Measurements from ENCODE around the gene SEC16A. TPM values are rescaled to one million over a fixed set of nuclear protein-coding genes. Genes with fewer than 3 reads are reported as not detected.

Gene SEC16A
- total and polyA plus RNA-seq, 2 donors (not counting 3 experiments of a cell fraction or from before 2014, with no cell fraction given), result 34.5 to 80.6 TPM

DNA sequence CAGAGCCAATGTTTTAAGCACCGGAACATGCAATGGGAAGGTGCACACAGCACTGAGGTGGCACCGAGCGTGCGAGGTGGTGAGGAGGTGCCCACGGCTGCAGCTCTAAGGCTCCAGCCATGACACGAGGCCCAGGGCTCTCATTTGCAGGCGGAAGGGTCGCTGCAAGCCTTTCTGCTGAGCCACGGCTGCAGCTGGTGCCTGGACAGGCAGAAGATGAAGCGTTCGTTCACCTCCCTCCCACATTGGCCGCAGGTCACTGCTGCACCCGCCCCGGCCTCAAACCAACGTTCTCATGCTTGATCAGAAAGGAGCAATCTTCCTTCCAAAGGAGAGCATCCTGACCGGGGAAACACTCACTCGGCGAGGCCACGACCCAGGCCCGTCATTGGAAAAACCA lies 38.7 kb downstream of the SEC16A start:
- Histone ChIP-seq H3K27ac (ENCODE audit: insufficient read depth, low read depth, low read length) (no peak overlapping the region), H3K79me2 (ENCODE audit: control insufficient read depth, insufficient read depth, low read length) (peaks cover 4% of the 10 kb centered on the region), H3K4me3 (replicated peaks in 1 of 3; ENCODE audit: insufficient read depth in 1 of 3, low read depth in 1 of 3, low read length in 3 of 3) (no peak overlapping the region), H3K4me2 (ENCODE audit: insufficient read depth, low read length) (no peak overlapping the region), H4K20me1 (replicated peaks; ENCODE audit: control insufficient read depth, extremely low read depth, insufficient read depth, low read length) (no peaks in the 10 kb centered on the region), H3K4me1 (ENCODE audit: control insufficient read depth, extremely low read depth, insufficient read depth, low read length) (no peaks in the 10 kb centered on the region), H3K36me3 (ENCODE audit: control insufficient read depth in 2 of 2, extremely low read depth in 1 of 2, insufficient read depth in 2 of 2, low read length in 2 of 2) (peaks cover 15 to 59% of the 10 kb centered on the region in 2 experiments), H3K9me1 (replicated peaks; ENCODE audit: control insufficient read depth, extremely low read depth, insufficient read depth, low read length) (no peaks in the 10 kb centered on the region), H3K9me3 (replicated peaks; ENCODE audit: control insufficient read depth, insufficient read depth, low read length) (no peaks in the 10 kb centered on the region), H3K9ac (replicated peaks; ENCODE audit: extremely low read depth, insufficient read depth, low read length) (no peak overlapping the region), H2AFZ (ENCODE audit: low read depth, low read length) (no peak overlapping the region), H3K27me3 (ENCODE audit: control insufficient read depth in 2 of 2, insufficient read depth in 2 of 2, low read length in 2 of 2) (no peaks in the 10 kb centered on the region)
- DNase-seq (ENCODE audit: low read depth, low spot score) (no peak), FAIRE-seq (no peak)
- TF ChIP-seq, protein P1, sequence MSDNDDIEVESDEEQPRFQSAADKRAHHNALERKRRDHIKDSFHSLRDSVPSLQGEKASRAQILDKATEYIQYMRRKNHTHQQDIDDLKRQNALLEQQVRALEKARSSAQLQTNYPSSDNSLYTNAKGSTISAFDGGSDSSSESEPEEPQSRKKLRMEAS (IDR thresholded peaks at IDR 0.05; ENCODE audit: insufficient read depth, insufficient read length), result no peak
- CTCF ChIA-PET, result no interaction called here
- BruUV-seq (replicated peaks), result no TSS peak
- intact Hi-C loops (cut with micrococcal nuclease) (no loop called here), dilution Hi-C loops (cut with MboI; ENCODE audit: extremely low pct_ligation_motif_present, low sequenced_read_pairs) (no loop called here)
- POLR2A ChIA-PET, result no interaction called here

DNA sequence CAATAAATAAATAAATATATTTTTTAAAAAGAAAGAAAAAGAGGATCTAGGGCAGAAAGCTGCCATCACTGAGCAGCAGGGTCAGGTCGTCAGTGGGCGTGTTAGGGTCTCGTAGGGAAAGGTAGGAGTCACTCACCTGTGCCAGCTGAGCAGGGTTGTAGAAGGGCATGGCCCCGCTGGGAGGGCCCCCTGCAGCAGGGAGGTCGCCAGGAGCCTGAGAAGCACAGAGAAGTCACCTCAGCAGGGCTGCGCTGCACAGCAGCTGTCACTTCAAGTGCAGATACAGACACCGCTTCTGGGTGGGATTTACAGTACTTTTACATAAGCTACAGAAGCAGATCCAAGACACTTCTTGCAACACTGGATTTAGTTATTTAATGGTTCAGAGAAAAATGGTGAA lies 39.2 kb downstream of the SEC16A start:
- no peak overlapping the region for H3K27ac ChIP-seq (ENCODE audit: insufficient read depth, low read depth, low read length)
- no peaks in the 10 kb centered on the region for H3K9me3 ChIP-seq (replicated peaks; ENCODE audit: control insufficient read depth, insufficient read depth, low read length)
- FAIRE-seq, result no peak
- dilution Hi-C loops (cut with MboI; ENCODE audit: extremely low pct_ligation_motif_present, low sequenced_read_pairs), result no loop called here
- POLR2A ChIA-PET, result no interaction called here
- peaks cover 8% of the 10 kb centered on the region for H3K79me2 ChIP-seq (ENCODE audit: control insufficient read depth, insufficient read depth, low read length)
- no peaks in the 10 kb centered on the region for H3K9me1 ChIP-seq (replicated peaks; ENCODE audit: control insufficient read depth, extremely low read depth, insufficient read depth, low read length)
- CTCF ChIA-PET, result no interaction called here
- H3K36me3 ChIP-seq (ENCODE audit: control insufficient read depth in 2 of 2, extremely low read depth in 1 of 2, insufficient read depth in 2 of 2, low read length in 2 of 2), result peaks cover 15 to 56% of the 10 kb centered on the region in 2 experiments
- BruUV-seq (replicated peaks), result no TSS peak
- no peak overlapping the region for H2AFZ ChIP-seq (ENCODE audit: low read depth, low read length)
- no peak for TF ChIP-seq GATA2 (IDR thresholded peaks at IDR 0.05; ENCODE audit: insufficient read depth, insufficient read length, low read depth, low read length)
- TF ChIP-seq, protein P1 (IDR thresholded peaks at IDR 0.05; ENCODE audit: insufficient read depth, insufficient read length), result no peak
- no peak overlapping the region for H3K4me3 ChIP-seq (replicated peaks in 1 of 3; ENCODE audit: insufficient read depth in 1 of 3, low read depth in 1 of 3, low read length in 3 of 3)
- DNase-seq (ENCODE audit: low read depth, low spot score), result no peak
- no peaks in the 10 kb centered on the region for H3K27me3 ChIP-seq (ENCODE audit: control insufficient read depth in 2 of 2, insufficient read depth in 2 of 2, low read length in 2 of 2)
- no peaks in the 10 kb centered on the region for H3K4me1 ChIP-seq (ENCODE audit: control insufficient read depth, extremely low read depth, insufficient read depth, low read length)
- no peak overlapping the region for H3K4me2 ChIP-seq (ENCODE audit: insufficient read depth, low read length)
- H3K9ac ChIP-seq (replicated peaks; ENCODE audit: extremely low read depth, insufficient read depth, low read length), result no peak overlapping the region
- intact Hi-C loops (cut with micrococcal nuclease), result no loop called here
- no peaks in the 10 kb centered on the region for H4K20me1 ChIP-seq (replicated peaks; ENCODE audit: control insufficient read depth, extremely low read depth, insufficient read depth, low read length)

Measured in endothelial cell of umbilical vein (primary cell).